ENCODE data around the gene FGF1. TPM values are rescaled to one million over a fixed set of nuclear protein-coding genes. Genes with fewer than 3 reads are reported as not detected.

The FGF1 gene
- total RNA-seq, 3 donors from 2014 or later (not counting 1 experiment from before 2014, with no cell fraction given), result not detected

DNA sequence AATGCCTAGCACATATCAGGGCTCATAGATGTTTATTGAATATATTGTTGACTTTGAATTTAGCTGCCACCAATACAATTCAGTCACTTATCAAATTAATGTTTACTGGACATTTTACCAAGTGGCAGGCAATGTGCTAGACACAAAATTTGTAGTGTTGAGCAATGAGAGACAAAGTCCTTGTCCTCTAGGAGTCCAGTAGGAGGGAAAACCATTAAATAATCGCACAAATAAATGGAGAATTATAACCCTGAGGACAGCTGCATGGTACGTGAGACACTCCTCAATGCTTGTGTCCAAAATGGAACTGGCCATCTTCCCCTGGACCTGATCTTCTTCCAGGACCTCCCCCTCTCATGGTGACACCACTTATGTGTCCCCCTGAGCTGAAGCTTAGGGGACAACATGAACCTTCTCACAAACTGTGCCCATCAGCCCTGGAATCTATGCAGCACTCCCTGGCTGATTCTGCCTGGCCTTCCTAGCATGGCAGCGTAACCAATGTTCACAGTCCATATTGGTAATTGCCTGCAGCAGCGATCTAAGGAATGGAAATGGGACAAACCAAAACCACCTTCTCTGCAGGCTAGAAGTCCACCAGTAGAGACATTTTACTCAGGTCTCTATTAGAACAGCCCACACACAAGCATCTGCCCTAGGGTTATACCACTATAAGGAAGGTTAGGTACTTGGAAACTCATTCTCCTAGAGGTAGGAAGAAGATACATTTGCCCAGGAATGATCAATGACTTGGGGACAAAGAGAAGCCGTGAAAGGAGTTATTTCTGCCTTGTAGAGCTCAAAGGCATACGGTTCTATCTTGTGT is 75.5 kb downstream of the FGF1 start:
- H3K27ac ChIP-seq (ENCODE audit: low read length), result no peak overlapping the region
- no peaks in the 10 kb centered on the region for H3K9me3 ChIP-seq (ENCODE audit: control insufficient read depth, insufficient read depth, low read length)
- no peaks in the 10 kb centered on the region for H3K4me1 ChIP-seq (ENCODE audit: control insufficient read depth, insufficient read depth, low read length)
- peaks cover 20 to 59% of the 10 kb centered on the region in 2 donors for H3K27me3 Mint-ChIP-seq (ENCODE audit: low read depth in 2 of 2)
- TF ChIP-seq, protein P1, sequence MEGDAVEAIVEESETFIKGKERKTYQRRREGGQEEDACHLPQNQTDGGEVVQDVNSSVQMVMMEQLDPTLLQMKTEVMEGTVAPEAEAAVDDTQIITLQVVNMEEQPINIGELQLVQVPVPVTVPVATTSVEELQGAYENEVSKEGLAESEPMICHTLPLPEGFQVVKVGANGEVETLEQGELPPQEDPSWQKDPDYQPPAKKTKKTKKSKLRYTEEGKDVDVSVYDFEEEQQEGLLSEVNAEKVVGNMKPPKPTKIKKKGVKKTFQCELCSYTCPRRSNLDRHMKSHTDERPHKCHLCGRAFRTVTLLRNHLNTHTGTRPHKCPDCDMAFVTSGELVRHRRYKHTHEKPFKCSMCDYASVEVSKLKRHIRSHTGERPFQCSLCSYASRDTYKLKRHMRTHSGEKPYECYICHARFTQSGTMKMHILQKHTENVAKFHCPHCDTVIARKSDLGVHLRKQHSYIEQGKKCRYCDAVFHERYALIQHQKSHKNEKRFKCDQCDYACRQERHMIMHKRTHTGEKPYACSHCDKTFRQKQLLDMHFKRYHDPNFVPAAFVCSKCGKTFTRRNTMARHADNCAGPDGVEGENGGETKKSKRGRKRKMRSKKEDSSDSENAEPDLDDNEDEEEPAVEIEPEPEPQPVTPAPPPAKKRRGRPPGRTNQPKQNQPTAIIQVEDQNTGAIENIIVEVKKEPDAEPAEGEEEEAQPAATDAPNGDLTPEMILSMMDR (IDR thresholded peaks at IDR 0.05), result no peak
- H3K4me3 ChIP-seq (ENCODE audit: low read length), result no peak overlapping the region
- no peak for DNase-seq
- intact Hi-C loops (cut with micrococcal nuclease), result loop anchor here (1.0 kb wide), 1 partner anchor 89 kb away; no protein-coding TSS in a partner anchor
- no peak overlapping the region for H3K27ac Mint-ChIP-seq
- no peak for ATAC-seq
- 84% methylated on average over 6 of the region's 6 CpGs for WGBS (ENCODE audit: insufficient coverage)
- no peaks in the 10 kb centered on the region for H3K27me3 ChIP-seq (ENCODE audit: control insufficient read depth, insufficient read depth, low read length)
- no peak overlapping the region for H3K4me3 Mint-ChIP-seq
- no peaks in the 10 kb centered on the region for H3K9me3 Mint-ChIP-seq
- peaks cover 4 to 5% of the 10 kb centered on the region in 2 donors for H3K4me1 Mint-ChIP-seq
- H3K36me3 Mint-ChIP-seq, result no peaks in the 10 kb centered on the region
- no peaks in the 10 kb centered on the region for H3K36me3 ChIP-seq (ENCODE audit: control insufficient read depth, insufficient read depth, low read length)

DNA sequence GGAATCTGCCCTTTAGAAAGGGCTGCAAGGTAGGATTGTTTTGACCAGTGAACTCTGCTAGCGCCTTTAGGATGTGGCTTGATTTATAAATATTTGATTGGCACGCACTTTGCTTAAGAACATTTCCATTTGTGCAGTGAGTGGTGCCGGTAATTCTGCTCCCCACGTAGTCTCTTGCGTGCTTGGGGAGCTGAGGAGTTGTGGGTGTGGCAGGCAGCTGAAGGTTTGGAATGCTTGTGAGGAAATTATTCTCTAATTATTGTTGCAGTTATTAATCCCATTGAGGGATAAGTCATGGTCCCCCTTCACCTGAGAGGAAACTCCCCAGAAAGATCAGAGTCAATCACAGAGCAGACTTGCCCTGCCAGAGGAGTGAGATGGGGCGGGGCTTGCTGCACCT is 76.7 kb downstream of the FGF1 start:
- Mint-ChIP-seq H3K9me3 (no peaks in the 10 kb centered on the region), H3K4me3 (no peak overlapping the region), H3K27ac (no peak overlapping the region), H3K36me3 (no peaks in the 10 kb centered on the region), H3K27me3 (ENCODE audit: low read depth in 2 of 2) (peaks cover 23 to 60% of the 10 kb centered on the region in 2 donors), H3K4me1 (peaks cover 4 to 5% of the 10 kb centered on the region in 2 donors)
- no peaks in the 10 kb centered on the region for H3K9me3 ChIP-seq (ENCODE audit: control insufficient read depth, insufficient read depth, low read length)
- H3K27ac ChIP-seq (ENCODE audit: low read length), result no peak overlapping the region
- no peaks in the 10 kb centered on the region for H3K4me1 ChIP-seq (ENCODE audit: control insufficient read depth, insufficient read depth, low read length)
- TF ChIP-seq, protein P1 (IDR thresholded peaks at IDR 0.05), result no peak
- no peaks in the 10 kb centered on the region for H3K36me3 ChIP-seq (ENCODE audit: control insufficient read depth, insufficient read depth, low read length)
- 96% methylated on average over 6 of the region's 6 CpGs for WGBS (ENCODE audit: insufficient coverage)
- no peak for DNase-seq
- ATAC-seq, result no peak
- H3K27me3 ChIP-seq (ENCODE audit: control insufficient read depth, insufficient read depth, low read length), result no peaks in the 10 kb centered on the region
- intact Hi-C loops (cut with micrococcal nuclease), result no loop called here
- H3K4me3 ChIP-seq (ENCODE audit: low read length), result no peak overlapping the region

DNA sequence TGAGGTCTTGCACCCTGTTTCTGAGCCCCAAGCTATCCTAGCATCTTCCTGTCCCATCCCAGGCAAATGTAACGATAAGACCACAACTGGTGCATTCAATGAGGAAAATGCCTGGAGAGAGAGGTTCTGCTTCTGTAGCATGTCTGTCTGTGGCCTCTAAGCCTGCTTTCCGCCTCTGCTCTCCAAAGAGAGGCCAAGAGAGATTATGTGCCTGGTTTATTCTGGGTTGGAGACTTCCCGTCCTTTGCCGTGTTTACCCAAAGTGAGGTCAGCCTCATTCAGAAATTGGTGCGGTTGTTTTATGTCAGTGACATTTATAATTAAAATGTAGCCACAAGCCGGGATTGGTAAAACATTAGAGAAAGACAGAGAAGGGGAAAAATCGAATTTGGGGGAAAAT is 77.8 kb downstream of the FGF1 start:
- H3K27ac Mint-ChIP-seq, result no peak overlapping the region
- no peak overlapping the region for H3K27ac ChIP-seq (ENCODE audit: low read length)
- H3K4me3 Mint-ChIP-seq, result no peak overlapping the region
- no peaks in the 10 kb centered on the region for H3K27me3 ChIP-seq (ENCODE audit: control insufficient read depth, insufficient read depth, low read length)
- no peaks in the 10 kb centered on the region for H3K9me3 ChIP-seq (ENCODE audit: control insufficient read depth, insufficient read depth, low read length)
- no peaks in the 10 kb centered on the region for H3K36me3 Mint-ChIP-seq
- no peaks in the 10 kb centered on the region for H3K9me3 Mint-ChIP-seq
- H3K36me3 ChIP-seq (ENCODE audit: control insufficient read depth, insufficient read depth, low read length), result no peaks in the 10 kb centered on the region
- intact Hi-C loops (cut with micrococcal nuclease), result no loop called here
- TF ChIP-seq, protein P1 (IDR thresholded peaks at IDR 0.05), result no peak
- 90% methylated on average over 5 of the region's 7 CpGs for WGBS (ENCODE audit: insufficient coverage)
- peaks cover 4 to 5% of the 10 kb centered on the region in 2 donors for H3K4me1 Mint-ChIP-seq
- DNase-seq (no peak), ATAC-seq (no peak)
- no peaks in the 10 kb centered on the region for H3K4me1 ChIP-seq (ENCODE audit: control insufficient read depth, insufficient read depth, low read length)
- no peak overlapping the region for H3K4me3 ChIP-seq (ENCODE audit: low read length)
- H3K27me3 Mint-ChIP-seq (ENCODE audit: low read depth in 2 of 2), result peaks cover 23 to 58% of the 10 kb centered on the region in 2 donors
